Body of pancreas (tissue), 4 donors: ENCODE data around the gene VANGL1.

Experiments
- CTCF ChIP-seq, 7 experiments: fragments of 450-650 bp in 4 of 7; fragments of 200-600 bp in 3 of 7; sonication (generic) in 3 of 7; IDR thresholded peaks; one replicate each; pipeline ENCODE4 v1.5.1; 2016 to 2019; ENCODE audit warnings: antibody characterized with exemption in 7 of 7
- POLR2A ChIP-seq, 3 donors: fragments of 450-650 bp; IDR thresholded peaks; one replicate each; pipeline ENCODE4 v1.6.1; 2016; ENCODE audit warnings: antibody characterized with exemption in 3 of 3, mild to moderate bottlenecking in 2 of 3

- TF ChIP-seq CTCF (IDR thresholded peaks at IDR 0.05) (no peak), POLR2A (IDR thresholded peaks at IDR 0.05) (no peak)
Measured at GRCh38 chr1:115702959-115703358, 61.2 kb downstream of the VANGL1 start.
